ENCODE data around the gene LCTL.

The LCTL gene

GRCh38 chr15:66566963-66567531 is 1.2 kb upstream of the LCTL start:
- H3K27ac ChIP-seq (ENCODE audit: low read depth in 2 of 2, low read length in 2 of 2) = no peak overlapping the region
- peak overlapping the region in 1 of 2 donors; percentile 41 for H3K9ac ChIP-seq (ENCODE audit: low read depth in 1 of 2, low read length in 2 of 2)
- H3K4me3 ChIP-seq (ENCODE audit: low read length in 2 of 2) = no peak overlapping the region
- no peaks in the 10 kb centered on the region for H3K4me1 ChIP-seq (ENCODE audit: control insufficient read depth in 2 of 2, insufficient read depth in 2 of 2, low read length in 2 of 2)
- H3K9me3 ChIP-seq (ENCODE audit: control insufficient read depth in 2 of 2, low read length in 2 of 2) = no peaks in the 10 kb centered on the region
- no peaks in the 10 kb centered on the region for H3K36me3 ChIP-seq (ENCODE audit: control insufficient read depth in 2 of 2, insufficient read depth in 2 of 2, low read length in 2 of 2)
- no peaks in the 10 kb centered on the region for H3K27me3 ChIP-seq (ENCODE audit: control insufficient read depth in 2 of 2, insufficient read depth in 2 of 2, low read length in 2 of 2)

GRCh38 chr15:66565141-66565641 is 607 bp downstream of the LCTL start:
- Histone ChIP-seq H3K4me3 (ENCODE audit: low read length in 2 of 2) (no peak overlapping the region), H3K27me3 (ENCODE audit: control insufficient read depth in 2 of 2, insufficient read depth in 2 of 2, low read length in 2 of 2) (no peaks in the 10 kb centered on the region), H3K4me1 (ENCODE audit: control insufficient read depth in 2 of 2, insufficient read depth in 2 of 2, low read length in 2 of 2) (no peaks in the 10 kb centered on the region), H3K27ac (ENCODE audit: low read depth in 2 of 2, low read length in 2 of 2) (no peak overlapping the region), H3K9ac (ENCODE audit: low read depth in 1 of 2, low read length in 2 of 2) (no peak overlapping the region), H3K9me3 (ENCODE audit: control insufficient read depth in 2 of 2, low read length in 2 of 2) (no peaks in the 10 kb centered on the region), H3K36me3 (ENCODE audit: control insufficient read depth in 2 of 2, insufficient read depth in 2 of 2, low read length in 2 of 2) (no peaks in the 10 kb centered on the region)

- Histone ChIP-seq H3K36me3 (ENCODE audit: control insufficient read depth in 2 of 2, insufficient read depth in 2 of 2, low read length in 2 of 2) (no peaks in the 10 kb centered on the region), H3K9ac (ENCODE audit: low read depth in 1 of 2, low read length in 2 of 2) (no peak overlapping the region), H3K9me3 (ENCODE audit: control insufficient read depth in 2 of 2, low read length in 2 of 2) (no peaks in the 10 kb centered on the region), H3K4me3 (ENCODE audit: low read length in 2 of 2) (no peak overlapping the region), H3K27me3 (ENCODE audit: control insufficient read depth in 2 of 2, insufficient read depth in 2 of 2, low read length in 2 of 2) (no peaks in the 10 kb centered on the region), H3K27ac (ENCODE audit: low read depth in 2 of 2, low read length in 2 of 2) (no peak overlapping the region), H3K4me1 (ENCODE audit: control insufficient read depth in 2 of 2, insufficient read depth in 2 of 2, low read length in 2 of 2) (no peaks in the 10 kb centered on the region)
Observed at GRCh38 chr15:66564136-66565041, 1.4 kb downstream of the LCTL start.

GRCh38 chr15:66563566-66564110 is 2.2 kb downstream of the LCTL start:
- H3K4me1 ChIP-seq (ENCODE audit: control insufficient read depth in 2 of 2, insufficient read depth in 2 of 2, low read length in 2 of 2) = no peaks in the 10 kb centered on the region
- no peaks in the 10 kb centered on the region for H3K9me3 ChIP-seq (ENCODE audit: control insufficient read depth in 2 of 2, low read length in 2 of 2)
- H3K27ac ChIP-seq (ENCODE audit: low read depth in 2 of 2, low read length in 2 of 2) = no peak overlapping the region
- no peaks in the 10 kb centered on the region for H3K27me3 ChIP-seq (ENCODE audit: control insufficient read depth in 2 of 2, insufficient read depth in 2 of 2, low read length in 2 of 2)
- no peak overlapping the region for H3K9ac ChIP-seq (ENCODE audit: low read depth in 1 of 2, low read length in 2 of 2)
- no peaks in the 10 kb centered on the region for H3K36me3 ChIP-seq (ENCODE audit: control insufficient read depth in 2 of 2, insufficient read depth in 2 of 2, low read length in 2 of 2)
- no peak overlapping the region for H3K4me3 ChIP-seq (ENCODE audit: low read length in 2 of 2)

GRCh38 chr15:66563126-66563525 is 2.7 kb downstream of the LCTL start:
- Histone ChIP-seq H3K9me3 (ENCODE audit: control insufficient read depth in 2 of 2, low read length in 2 of 2) (no peaks in the 10 kb centered on the region), H3K9ac (ENCODE audit: low read depth in 1 of 2, low read length in 2 of 2) (no peak overlapping the region), H3K4me3 (ENCODE audit: low read length in 2 of 2) (no peak overlapping the region), H3K27ac (ENCODE audit: low read depth in 2 of 2, low read length in 2 of 2) (no peak overlapping the region), H3K4me1 (ENCODE audit: control insufficient read depth in 2 of 2, insufficient read depth in 2 of 2, low read length in 2 of 2) (no peaks in the 10 kb centered on the region), H3K36me3 (ENCODE audit: control insufficient read depth in 2 of 2, insufficient read depth in 2 of 2, low read length in 2 of 2) (no peaks in the 10 kb centered on the region), H3K27me3 (ENCODE audit: control insufficient read depth in 2 of 2, insufficient read depth in 2 of 2, low read length in 2 of 2) (no peaks in the 10 kb centered on the region)

GRCh38 chr15:66560856-66561525 is 4.8 kb downstream of the LCTL start:
- Histone ChIP-seq H3K9me3 (ENCODE audit: control insufficient read depth in 2 of 2, low read length in 2 of 2) (no peaks in the 10 kb centered on the region), H3K4me1 (ENCODE audit: control insufficient read depth in 2 of 2, insufficient read depth in 2 of 2, low read length in 2 of 2) (no peaks in the 10 kb centered on the region), H3K27ac (ENCODE audit: low read depth in 2 of 2, low read length in 2 of 2) (no peak overlapping the region), H3K27me3 (ENCODE audit: control insufficient read depth in 2 of 2, insufficient read depth in 2 of 2, low read length in 2 of 2) (no peaks in the 10 kb centered on the region), H3K4me3 (ENCODE audit: low read length in 2 of 2) (no peak overlapping the region), H3K36me3 (ENCODE audit: control insufficient read depth in 2 of 2, insufficient read depth in 2 of 2, low read length in 2 of 2) (no peaks in the 10 kb centered on the region), H3K9ac (ENCODE audit: low read depth in 1 of 2, low read length in 2 of 2) (no peak overlapping the region)

- Histone ChIP-seq H3K9ac (ENCODE audit: low read depth in 1 of 2, low read length in 2 of 2) (no peak overlapping the region), H3K36me3 (ENCODE audit: control insufficient read depth in 2 of 2, insufficient read depth in 2 of 2, low read length in 2 of 2) (no peaks in the 10 kb centered on the region), H3K27me3 (ENCODE audit: control insufficient read depth in 2 of 2, insufficient read depth in 2 of 2, low read length in 2 of 2) (no peaks in the 10 kb centered on the region), H3K9me3 (ENCODE audit: control insufficient read depth in 2 of 2, low read length in 2 of 2) (no peaks in the 10 kb centered on the region), H3K4me1 (ENCODE audit: control insufficient read depth in 2 of 2, insufficient read depth in 2 of 2, low read length in 2 of 2) (no peaks in the 10 kb centered on the region), H3K4me3 (ENCODE audit: low read length in 2 of 2) (no peak overlapping the region), H3K27ac (ENCODE audit: low read depth in 2 of 2, low read length in 2 of 2) (no peak overlapping the region)
Observed at GRCh38 chr15:66558271-66558670, 7.5 kb downstream of the LCTL start.

GRCh38 chr15:66555685-66556084 is 10.1 kb downstream of the LCTL start:
- H3K9me3 ChIP-seq (ENCODE audit: control insufficient read depth in 2 of 2, low read length in 2 of 2) = no peaks in the 10 kb centered on the region
- H3K9ac ChIP-seq (ENCODE audit: low read depth in 1 of 2, low read length in 2 of 2) = no peak overlapping the region
- no peaks in the 10 kb centered on the region for H3K4me1 ChIP-seq (ENCODE audit: control insufficient read depth in 2 of 2, insufficient read depth in 2 of 2, low read length in 2 of 2)
- no peak overlapping the region for H3K27ac ChIP-seq (ENCODE audit: low read depth in 2 of 2, low read length in 2 of 2)
- H3K27me3 ChIP-seq (ENCODE audit: control insufficient read depth in 2 of 2, insufficient read depth in 2 of 2, low read length in 2 of 2) = no peaks in the 10 kb centered on the region
- H3K36me3 ChIP-seq (ENCODE audit: control insufficient read depth in 2 of 2, insufficient read depth in 2 of 2, low read length in 2 of 2) = no peaks in the 10 kb centered on the region
- H3K4me3 ChIP-seq (ENCODE audit: low read length in 2 of 2) = no peak overlapping the region

- Histone ChIP-seq H3K9me3 (ENCODE audit: control insufficient read depth in 2 of 2, low read length in 2 of 2) (no peaks in the 10 kb centered on the region), H3K36me3 (ENCODE audit: control insufficient read depth in 2 of 2, insufficient read depth in 2 of 2, low read length in 2 of 2) (peaks cover 0 to 6% of the 10 kb centered on the region in 2 donors), H3K27me3 (ENCODE audit: control insufficient read depth in 2 of 2, insufficient read depth in 2 of 2, low read length in 2 of 2) (no peaks in the 10 kb centered on the region), H3K4me1 (ENCODE audit: control insufficient read depth in 2 of 2, insufficient read depth in 2 of 2, low read length in 2 of 2) (no peaks in the 10 kb centered on the region), H3K27ac (ENCODE audit: low read depth in 2 of 2, low read length in 2 of 2) (no peak overlapping the region), H3K9ac (ENCODE audit: low read depth in 1 of 2, low read length in 2 of 2) (no peak overlapping the region), H3K4me3 (ENCODE audit: low read length in 2 of 2) (no peak overlapping the region)
Observed at GRCh38 chr15:66545255-66545654, 20.5 kb downstream of the LCTL start.

GRCh38 chr15:66542896-66543295 is 22.9 kb downstream of the LCTL start:
- H3K9ac ChIP-seq (ENCODE audit: low read depth in 1 of 2, low read length in 2 of 2) = no peak overlapping the region
- H3K27me3 ChIP-seq (ENCODE audit: control insufficient read depth in 2 of 2, insufficient read depth in 2 of 2, low read length in 2 of 2) = no peaks in the 10 kb centered on the region
- peaks cover 4 to 6% of the 10 kb centered on the region in 2 donors for H3K36me3 ChIP-seq (ENCODE audit: control insufficient read depth in 2 of 2, insufficient read depth in 2 of 2, low read length in 2 of 2)
- no peak overlapping the region for H3K27ac ChIP-seq (ENCODE audit: low read depth in 2 of 2, low read length in 2 of 2)
- H3K9me3 ChIP-seq (ENCODE audit: control insufficient read depth in 2 of 2, low read length in 2 of 2) = no peaks in the 10 kb centered on the region
- no peaks in the 10 kb centered on the region for H3K4me1 ChIP-seq (ENCODE audit: control insufficient read depth in 2 of 2, insufficient read depth in 2 of 2, low read length in 2 of 2)
- H3K4me3 ChIP-seq (ENCODE audit: low read length in 2 of 2) = no peak overlapping the region
